Astrocyte (in vitro differentiated cells and primary cell): Measurements from ENCODE around the gene SLC5A3. TPM values are rescaled to one million over a fixed set of nuclear protein-coding genes. Genes with fewer than 3 reads are reported as not detected.

ENCODE experiments used
- DNase-seq: peaks from one replicate; pipeline ENCODE4 v3.0.0-alpha.2; 2010; ENCODE audit warnings: low read depth
- FAIRE-seq: peaks from 2 replicates; lab custom pipeline; 2011; peaks lifted over from hg19 to GRCh38; lab: Jason Lieb, UNC
- H2AFZ ChIP-seq: 2 replicates; pipeline ENCODE4 v1.6.0; 2012; ENCODE audit warnings: low read depth, low read length, inconsistent platforms
- H3K27ac ChIP-seq: 2 replicates; pipeline ENCODE4 v1.5.1; 2011; ENCODE audit warnings: low read depth, low read length, inconsistent platforms
- H3K27me3 ChIP-seq: 2 replicates; pipeline ENCODE4 v1.6.0; 2011; ENCODE audit warnings: low read length, inconsistent platforms; ENCODE audit not compliant: insufficient read depth
- H3K36me3 ChIP-seq: 2 replicates; pipeline ENCODE4 v1.5.1; 2011; ENCODE audit warnings: low read length, inconsistent platforms; ENCODE audit not compliant: insufficient read depth
- H3K4me1 ChIP-seq: 2 replicates; pipeline ENCODE4 v1.5.1; 2011; ENCODE audit warnings: low read length, inconsistent platforms; ENCODE audit not compliant: insufficient read depth
- H3K4me2 ChIP-seq: 2 replicates; pipeline ENCODE4 v1.6.0; 2012; ENCODE audit warnings: low read length, inconsistent platforms
- H3K4me3 ChIP-seq: 2 replicates; pipeline ENCODE4 v1.5.1; 2011; ENCODE audit warnings: low read depth, mild to moderate bottlenecking, low read length, inconsistent platforms; ENCODE audit not compliant: insufficient read depth
- H3K79me2 ChIP-seq: 2 replicates; pipeline ENCODE4 v1.6.0; 2012; ENCODE audit warnings: mild to moderate bottlenecking, low read length, inconsistent platforms; ENCODE audit not compliant: insufficient read depth
- H3K9ac ChIP-seq: 2 replicates; pipeline ENCODE4 v1.6.0; 2012; ENCODE audit warnings: mild to moderate bottlenecking, low read length, inconsistent platforms
- H3K9me3 ChIP-seq: 2 replicates; pipeline ENCODE4 v1.5.1; 2012; ENCODE audit warnings: low read depth, mild to moderate bottlenecking, low read length, inconsistent platforms; ENCODE audit not compliant: insufficient read depth
- H4K20me1 ChIP-seq: 2 replicates; pipeline ENCODE4 v1.6.0; 2012; ENCODE audit warnings: low read length, inconsistent platforms; ENCODE audit not compliant: insufficient read depth
- H3K27ac Mint-ChIP-seq: one replicate; pipeline ENCODE4 v1.8.0; 2021; ENCODE audit warnings: mild to moderate bottlenecking, mixed read lengths; ENCODE audit not compliant: unreplicated experiment
- H3K27me3 Mint-ChIP-seq: one replicate; pipeline ENCODE4 v1.8.0; 2021; ENCODE audit warnings: low read depth, mixed read lengths; ENCODE audit not compliant: unreplicated experiment
- H3K36me3 Mint-ChIP-seq: one replicate; pipeline ENCODE4 v1.8.0; 2021; ENCODE audit warnings: low read depth, mixed read lengths; ENCODE audit not compliant: unreplicated experiment
- H3K4me1 Mint-ChIP-seq: one replicate; pipeline ENCODE4 v1.8.0; 2021; ENCODE audit warnings: low read depth, mixed read lengths; ENCODE audit not compliant: unreplicated experiment
- H3K4me3 Mint-ChIP-seq: one replicate; pipeline ENCODE4 v1.8.0; 2021; ENCODE audit warnings: mild to moderate bottlenecking, moderate library complexity, mixed read lengths; ENCODE audit not compliant: unreplicated experiment
- H3K9me3 Mint-ChIP-seq: one replicate; pipeline ENCODE4 v1.8.0; 2021; ENCODE audit warnings: mild to moderate bottlenecking, mixed read lengths; ENCODE audit not compliant: unreplicated experiment
- EZH2 ChIP-seq: IDR thresholded peaks from 2 replicates; pipeline ENCODE4 v1.6.1; 2012; ENCODE audit warnings: mild to moderate bottlenecking, low read length, inconsistent platforms; ENCODE audit not compliant: insufficient read depth
- total RNA-seq: library from RNA; stranded (reverse); gene quantifications from 2 replicates; pipeline ENCODE4 v1.2.1, GENCODE V29; 2021
- TF ChIP-seq, protein P1 (sequence below): IDR thresholded peaks from 2 replicates; pipeline ENCODE4 v1.5.1; 2011; ENCODE audit warnings: low read depth, mild to moderate bottlenecking, inconsistent platforms, low read length, moderate library complexity; ENCODE audit not compliant: insufficient read depth

Gene SLC5A3
- total RNA-seq, 1 donor from 2014 or later: 22.1 TPM

- Histone ChIP-seq H3K9me3 (no peaks in the 10 kb centered on the region), H2AFZ (no peak overlapping the region), H3K36me3 (no peaks in the 10 kb centered on the region), H3K4me3 (no peak overlapping the region), H3K27ac (no peak overlapping the region), H3K4me1 (no peaks in the 10 kb centered on the region), H3K27me3 (no peaks in the 10 kb centered on the region), H3K79me2 (peaks cover 41% of the 10 kb centered on the region), H4K20me1 (peaks cover 34% of the 10 kb centered on the region), H3K9ac (no peak overlapping the region), H3K4me2 (no peak overlapping the region)
- DNase-seq (no peak), FAIRE-seq (no peak)
- peaks cover 9% of the 10 kb centered on the region for H3K4me1 Mint-ChIP-seq
- H3K27me3 Mint-ChIP-seq: no peaks in the 10 kb centered on the region
- H3K9me3 Mint-ChIP-seq: no peaks in the 10 kb centered on the region
- no peak overlapping the region for H3K27ac Mint-ChIP-seq
- TF ChIP-seq, protein P1, sequence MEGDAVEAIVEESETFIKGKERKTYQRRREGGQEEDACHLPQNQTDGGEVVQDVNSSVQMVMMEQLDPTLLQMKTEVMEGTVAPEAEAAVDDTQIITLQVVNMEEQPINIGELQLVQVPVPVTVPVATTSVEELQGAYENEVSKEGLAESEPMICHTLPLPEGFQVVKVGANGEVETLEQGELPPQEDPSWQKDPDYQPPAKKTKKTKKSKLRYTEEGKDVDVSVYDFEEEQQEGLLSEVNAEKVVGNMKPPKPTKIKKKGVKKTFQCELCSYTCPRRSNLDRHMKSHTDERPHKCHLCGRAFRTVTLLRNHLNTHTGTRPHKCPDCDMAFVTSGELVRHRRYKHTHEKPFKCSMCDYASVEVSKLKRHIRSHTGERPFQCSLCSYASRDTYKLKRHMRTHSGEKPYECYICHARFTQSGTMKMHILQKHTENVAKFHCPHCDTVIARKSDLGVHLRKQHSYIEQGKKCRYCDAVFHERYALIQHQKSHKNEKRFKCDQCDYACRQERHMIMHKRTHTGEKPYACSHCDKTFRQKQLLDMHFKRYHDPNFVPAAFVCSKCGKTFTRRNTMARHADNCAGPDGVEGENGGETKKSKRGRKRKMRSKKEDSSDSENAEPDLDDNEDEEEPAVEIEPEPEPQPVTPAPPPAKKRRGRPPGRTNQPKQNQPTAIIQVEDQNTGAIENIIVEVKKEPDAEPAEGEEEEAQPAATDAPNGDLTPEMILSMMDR: no peak
- no peaks in the 10 kb centered on the region for H3K36me3 Mint-ChIP-seq
- H3K4me3 Mint-ChIP-seq: no peak overlapping the region
Measured at GRCh38 chr21:34105947-34106541, 32.7 kb downstream of the SLC5A3 start.

GRCh38 chr21:34107606-34108005 is 34.2 kb downstream of the SLC5A3 start:
- Histone ChIP-seq H3K4me1 (no peaks in the 10 kb centered on the region), H3K9ac (no peak overlapping the region), H3K36me3 (no peaks in the 10 kb centered on the region), H3K27ac (no peak overlapping the region), H3K27me3 (no peaks in the 10 kb centered on the region), H3K9me3 (no peaks in the 10 kb centered on the region), H3K4me2 (no peak overlapping the region), H3K4me3 (no peak overlapping the region), H3K79me2 (peaks cover 33% of the 10 kb centered on the region), H4K20me1 (peaks cover 39% of the 10 kb centered on the region), H2AFZ (no peak overlapping the region)
- Mint-ChIP-seq H3K27ac (no peak overlapping the region), H3K36me3 (no peaks in the 10 kb centered on the region), H3K4me3 (no peak overlapping the region), H3K9me3 (no peaks in the 10 kb centered on the region), H3K27me3 (no peaks in the 10 kb centered on the region), H3K4me1 (peaks cover 12% of the 10 kb centered on the region)
- DNase-seq (no peak), FAIRE-seq (no peak)
- TF ChIP-seq EZH2: no peak
- TF ChIP-seq, protein P1: no peak

DNA sequence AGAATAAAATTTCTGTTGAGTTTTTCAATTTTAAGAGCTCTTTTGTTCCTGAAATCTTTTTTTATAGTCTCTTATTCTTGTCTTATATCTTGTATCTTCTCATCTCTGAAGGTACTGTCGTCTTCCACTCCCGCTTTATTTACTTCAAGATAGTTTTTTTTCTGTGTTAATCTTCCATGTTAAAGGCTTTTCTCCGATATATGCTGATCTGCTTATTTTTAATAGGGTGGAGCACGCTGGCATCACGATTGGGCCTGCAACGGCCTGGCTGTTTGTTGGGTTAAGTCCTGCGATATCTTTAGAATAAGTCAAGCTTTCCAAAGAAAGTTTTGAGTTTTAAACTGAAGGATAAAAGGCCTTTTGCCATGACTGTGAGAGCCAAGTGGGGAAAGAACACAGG is 35.7 kb downstream of the SLC5A3 start:
- no peak overlapping the region for H3K4me2 ChIP-seq
- FAIRE-seq: no peak
- no peak overlapping the region for H3K4me3 ChIP-seq
- H3K9ac ChIP-seq: no peak overlapping the region
- H2AFZ ChIP-seq: no peak overlapping the region
- no peaks in the 10 kb centered on the region for H3K9me3 ChIP-seq
- H3K36me3 Mint-ChIP-seq: no peaks in the 10 kb centered on the region
- H3K79me2 ChIP-seq: peaks cover 25% of the 10 kb centered on the region
- H4K20me1 ChIP-seq: peaks cover 43% of the 10 kb centered on the region
- H3K27me3 ChIP-seq: no peaks in the 10 kb centered on the region
- H3K4me1 Mint-ChIP-seq: peaks cover 20% of the 10 kb centered on the region
- no peak for DNase-seq
- no peaks in the 10 kb centered on the region for H3K36me3 ChIP-seq
- H3K9me3 Mint-ChIP-seq: no peaks in the 10 kb centered on the region
- H3K27me3 Mint-ChIP-seq: no peaks in the 10 kb centered on the region
- H3K27ac ChIP-seq: no peak overlapping the region
- no peak overlapping the region for H3K4me3 Mint-ChIP-seq
- H3K27ac Mint-ChIP-seq: no peak overlapping the region
- no peaks in the 10 kb centered on the region for H3K4me1 ChIP-seq
- TF ChIP-seq, protein P1: no peak
- TF ChIP-seq EZH2: no peak
